Natural killer cell (primary cell): Measurements from ENCODE around the gene PRSS21. TPM values are rescaled to one million over a fixed set of nuclear protein-coding genes. Genes with fewer than 3 reads are reported as not detected.

Source experiments
- ATAC-seq, 3 donors: fragments of 150-1000 bp in 2 of 3; fragments of 200-7000 bp in 1 of 3; cut with Tn5 transposase; 1 replicate in 1 of 3; 2 replicates in 2 of 3; pipeline ENCODE4 v1.10.0; 2021; ENCODE audit warnings: mild to moderate bottlenecking in 2 of 3, moderate library complexity in 2 of 3
- DNase-seq, 2 donors: peaks; one replicate each; pipeline versions ENCODE4 v3.0.0 to v3.0.0-alpha.2; 2013 to 2021; ENCODE audit warnings: mixed read lengths in 1 of 2
- H3K27ac ChIP-seq: one replicate; pipeline ENCODE4 v1.5.1; 2013; ENCODE audit warnings: mild to moderate bottlenecking, low read length
- H3K27me3 ChIP-seq: one replicate; pipeline ENCODE4 v1.6.1; 2013; ENCODE audit warnings: low read length; ENCODE audit not compliant: control insufficient read depth, insufficient read depth
- H3K36me3 ChIP-seq: one replicate; pipeline ENCODE4 v1.6.1; 2013; ENCODE audit warnings: low read length; ENCODE audit not compliant: control insufficient read depth, insufficient read depth
- H3K4me1 ChIP-seq: one replicate; pipeline ENCODE4 v1.6.1; 2013; ENCODE audit warnings: low read length; ENCODE audit not compliant: control insufficient read depth, insufficient read depth
- H3K4me3 ChIP-seq: one replicate; pipeline ENCODE4 v1.5.1; 2013; ENCODE audit warnings: low read length
- H3K9me3 ChIP-seq: one replicate; pipeline ENCODE4 v1.6.1; 2013; ENCODE audit warnings: low read length; ENCODE audit not compliant: control insufficient read depth, insufficient read depth
- H3K27ac Mint-ChIP-seq, 2 donors: one replicate each; pipeline ENCODE4 v1.8.0; 2022; ENCODE audit warnings: mild to moderate bottlenecking in 2 of 2, mixed read lengths in 2 of 2, moderate library complexity in 1 of 2
- H3K27me3 Mint-ChIP-seq, 2 donors: one replicate each; pipeline ENCODE4 v1.8.0; 2022; ENCODE audit warnings: low read depth in 2 of 2, mixed read lengths in 2 of 2
- H3K36me3 Mint-ChIP-seq: one replicate; pipeline ENCODE4 v1.8.0; 2022; ENCODE audit warnings: mixed read lengths
- H3K4me1 Mint-ChIP-seq, 2 donors: one replicate each; pipeline ENCODE4 v1.8.0; 2022; ENCODE audit warnings: mixed read lengths in 2 of 2
- H3K4me3 Mint-ChIP-seq: one replicate; pipeline ENCODE4 v1.8.0; 2022; ENCODE audit warnings: mild to moderate bottlenecking, moderate library complexity, mixed read lengths
- H3K9me3 Mint-ChIP-seq, 2 donors: one replicate each; pipeline ENCODE4 v1.8.0; 2022; ENCODE audit warnings: mixed read lengths in 2 of 2
- CTCF ChIP-seq: fragments of 200-600 bp; IDR thresholded peaks from one replicate; pipeline ENCODE4 v1.8.0; 2022; ENCODE audit warnings: antibody characterized with exemption
- WGBS: methylation state at CpG from one replicate; pipeline ENCODE4 v1.1.7; 2013; ENCODE audit warnings: missing lambda C conversion rate; ENCODE audit not compliant: insufficient coverage; 5-methylcytosine and 5-hydroxymethylcytosine counted together
- intact Hi-C: fragments of 100-400 bp; cut with micrococcal nuclease; formaldehyde crosslinking; loops from one replicate; pipeline ENCODE4 v1.14.2; 2022
- total RNA-seq, 4 donors: library from RNA; stranded (reverse); fragments of 120-200 nt in 1 of 4; gene quantifications; one replicate each; pipeline versions ENCODE4 v1.2.3 to v1.2.4, GENCODE V29; 2013 to 2022

The PRSS21 gene
- total RNA-seq, 3 donors from 2014 or later (not counting 1 experiment from before 2014, with no cell fraction given), result 0.64 to 6.6 TPM; not detected in 1

GRCh38 chr16:2846511-2847310 is 29.7 kb downstream of the PRSS21 start:
- no peak overlapping the region for H3K4me3 ChIP-seq
- Mint-ChIP-seq H3K4me1 (peaks cover 46 to 50% of the 10 kb centered on the region in 2 donors), H3K4me3 (peak overlapping the region; percentile 68), H3K27ac (peak overlapping the region; percentile 96 to 97), H3K27me3 (peaks cover 6 to 9% of the 10 kb centered on the region in 2 donors), H3K36me3 (no peaks in the 10 kb centered on the region), H3K9me3 (no peaks in the 10 kb centered on the region)
- peak in 1 of 2 donors; percentile 27 for DNase-seq
- ATAC-seq, result peak; percentile 33 to 45 (median 40)
- no peaks in the 10 kb centered on the region for H3K9me3 ChIP-seq
- peaks cover 44% of the 10 kb centered on the region for H3K4me1 ChIP-seq
- no peaks in the 10 kb centered on the region for H3K36me3 ChIP-seq
- intact Hi-C loops, result no loop called here
- WGBS, result 40% methylated on average over 3 of the region's 3 CpGs
- no peak for TF ChIP-seq CTCF
- H3K27me3 ChIP-seq, result no peaks in the 10 kb centered on the region
- H3K27ac ChIP-seq, result peak overlapping the region; percentile 65

DNA sequence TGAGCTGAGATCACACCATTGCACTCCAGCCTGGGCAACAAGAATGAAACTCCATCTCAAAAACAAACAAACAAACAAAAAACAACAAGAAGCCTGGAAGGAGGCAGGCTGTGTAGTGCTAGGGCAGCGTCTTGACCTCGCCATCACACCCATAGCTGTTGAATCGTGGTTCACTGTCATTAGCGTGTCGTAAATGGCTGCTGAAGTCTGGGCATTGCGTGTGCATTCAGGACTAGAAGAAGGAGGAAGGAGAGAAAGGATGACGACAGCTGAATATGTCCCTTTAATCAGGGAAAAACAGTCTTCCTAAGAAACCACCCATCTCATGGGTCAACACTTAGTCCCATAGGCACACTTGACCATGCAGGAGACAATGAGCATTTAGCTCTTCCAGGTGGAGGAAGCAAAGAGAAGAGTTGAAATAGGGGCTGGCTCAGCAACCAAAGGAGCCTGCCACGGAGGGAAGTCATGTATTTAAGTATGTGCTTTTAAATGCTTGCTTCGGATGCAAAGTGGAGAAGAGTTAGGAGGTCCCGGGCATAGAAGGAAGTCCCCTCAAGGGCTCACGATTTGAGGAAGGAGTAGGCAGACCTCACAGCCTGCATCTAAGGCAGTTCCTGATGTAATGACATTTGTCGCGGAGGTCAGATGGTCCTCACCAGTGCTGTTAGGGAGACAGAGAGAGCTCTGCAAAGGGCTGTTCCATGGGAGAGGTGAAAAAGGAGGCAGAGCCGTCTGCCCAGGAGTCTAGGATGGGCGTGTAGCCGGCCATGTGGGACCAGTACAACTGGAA is 32.1 kb downstream of the PRSS21 start:
- ATAC-seq (no peak), DNase-seq (no peak)
- peak overlapping the region in 1 of 2 donors; percentile 15 for H3K27ac Mint-ChIP-seq
- H3K36me3 Mint-ChIP-seq, result peaks cover 2% of the 10 kb centered on the region
- WGBS, result 66% methylated on average over 15 of the region's 16 CpGs
- no peak for TF ChIP-seq CTCF
- Histone ChIP-seq H3K4me3 (no peak overlapping the region), H3K27ac (no peak overlapping the region), H3K4me1 (peaks cover 30% of the 10 kb centered on the region), H3K27me3 (no peaks in the 10 kb centered on the region), H3K9me3 (peaks cover under 1% of the 10 kb centered on the region), H3K36me3 (no peaks in the 10 kb centered on the region)
- peaks cover 6 to 9% of the 10 kb centered on the region in 2 donors for H3K27me3 Mint-ChIP-seq
- H3K4me1 Mint-ChIP-seq, result peaks cover 30 to 34% of the 10 kb centered on the region in 2 donors
- intact Hi-C loops, result no loop called here
- no peak overlapping the region for H3K4me3 Mint-ChIP-seq
- H3K9me3 Mint-ChIP-seq, result peaks cover 0 to 2% of the 10 kb centered on the region in 2 donors

DNA sequence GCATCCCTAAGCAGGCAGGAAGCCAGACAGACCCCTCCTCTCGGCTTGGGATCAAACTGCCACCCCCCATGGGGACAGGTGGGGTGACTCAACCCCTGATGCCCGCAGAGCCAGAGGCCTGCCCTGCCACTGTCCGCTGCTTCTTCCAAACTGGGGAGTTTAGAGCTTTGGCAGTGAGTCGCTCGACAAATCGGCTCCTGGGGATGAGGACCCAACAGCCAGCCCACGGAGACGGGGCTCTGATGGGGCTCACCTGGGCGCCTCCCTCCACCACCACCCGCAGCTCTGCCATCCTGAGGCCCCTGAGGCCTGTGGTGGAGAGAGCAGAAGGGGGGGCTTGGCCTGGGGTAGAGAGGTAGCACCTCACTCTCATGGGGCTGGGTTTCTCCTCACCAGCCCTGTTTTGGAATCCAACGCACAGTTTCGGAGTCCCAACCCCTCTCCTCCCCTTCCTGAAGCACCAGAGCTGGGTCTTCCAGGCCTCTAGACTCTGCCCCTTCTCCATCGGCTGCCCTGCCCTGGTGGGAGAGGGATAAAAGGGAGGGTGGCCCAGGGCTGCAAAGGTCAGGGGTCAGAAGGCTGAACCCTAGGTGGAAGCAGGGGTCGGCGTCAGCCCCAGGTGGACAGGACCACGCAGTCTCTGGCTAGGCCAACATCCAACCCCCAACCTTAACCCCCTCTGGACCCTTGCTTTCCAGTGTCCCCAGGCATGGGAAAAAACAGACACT is 35.1 kb downstream of the PRSS21 start:
- peaks cover 10% of the 10 kb centered on the region for H3K36me3 Mint-ChIP-seq

More for the DNA sequence above, 35.1 kb downstream of the PRSS21 start:
- H3K9me3 ChIP-seq, result peaks cover 6% of the 10 kb centered on the region
- 91% methylated on average over 13 of the region's 16 CpGs for WGBS
- H3K4me1 ChIP-seq, result peaks cover 24% of the 10 kb centered on the region
- no peaks in the 10 kb centered on the region for H3K36me3 ChIP-seq
- no peak for DNase-seq
- Mint-ChIP-seq H3K27me3 (peaks cover 6 to 18% of the 10 kb centered on the region in 2 donors), H3K27ac (no peak overlapping the region), H3K4me1 (peaks cover 14 to 22% of the 10 kb centered on the region in 2 donors), H3K9me3 (peaks cover 5 to 9% of the 10 kb centered on the region in 2 donors), H3K4me3 (no peak overlapping the region)
- no peak overlapping the region for H3K4me3 ChIP-seq
- no peaks in the 10 kb centered on the region for H3K27me3 ChIP-seq
- ATAC-seq, result no peak
- intact Hi-C loops, result no loop called here
- TF ChIP-seq CTCF, result no peak
- no peak overlapping the region for H3K27ac ChIP-seq
